Activated CD8-positive, alpha-beta memory T cell treated with anti-CD3 and anti-CD28 coated beads, Interleukin-2, amount 50 U/mL, for 48 hours (primary cell): ENCODE measurements around the gene CDHR2.
A peak's percentile ranks its signal among the peaks of the same experiment; 100 is the strongest.
"Not testable (repeated sequence)": the region's sequence is repeated elsewhere in the genome, so short reads cannot be mapped to it uniquely, and the experiment has no call there.

Source experiments
- DNase-seq: peaks from one replicate; pipeline ENCODE4 v3.0.0-alpha.2; 2020

CDHR2 gene

DNA sequence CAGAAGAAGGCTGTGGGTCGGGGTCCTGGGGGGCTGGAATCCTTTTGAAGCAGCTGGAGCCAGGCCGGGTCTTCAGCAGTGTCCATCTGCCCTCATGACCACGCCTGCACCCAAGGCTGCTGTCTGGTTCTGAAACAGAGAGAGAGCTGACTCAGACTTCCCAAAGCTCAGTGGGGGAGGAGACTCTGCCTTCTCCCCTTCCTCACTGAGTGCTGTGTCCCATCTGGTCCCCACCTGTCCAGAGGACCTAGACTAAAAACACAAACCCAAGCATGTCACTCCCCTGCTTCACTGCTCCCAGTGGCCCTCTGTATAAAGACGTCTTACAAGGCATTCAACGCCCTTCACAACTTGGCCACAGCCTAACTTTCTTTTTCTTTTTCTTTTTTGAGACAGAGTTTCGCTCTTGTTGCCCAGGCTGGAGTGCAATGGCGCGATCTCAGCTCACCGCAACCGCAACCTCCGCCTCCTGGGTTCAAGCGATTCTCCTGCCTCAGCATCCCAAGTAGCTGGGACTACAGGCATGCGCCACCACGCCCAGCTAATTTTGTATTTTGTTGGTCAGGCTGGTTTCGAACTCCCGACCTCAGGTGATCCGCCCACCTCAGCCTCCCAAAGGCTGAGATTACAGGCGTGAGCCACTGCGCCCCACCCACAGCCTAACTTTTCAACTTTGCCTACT, 50.7 kb downstream of the CDHR2 start:
- DNase-seq = not testable (repeated sequence)

DNA sequence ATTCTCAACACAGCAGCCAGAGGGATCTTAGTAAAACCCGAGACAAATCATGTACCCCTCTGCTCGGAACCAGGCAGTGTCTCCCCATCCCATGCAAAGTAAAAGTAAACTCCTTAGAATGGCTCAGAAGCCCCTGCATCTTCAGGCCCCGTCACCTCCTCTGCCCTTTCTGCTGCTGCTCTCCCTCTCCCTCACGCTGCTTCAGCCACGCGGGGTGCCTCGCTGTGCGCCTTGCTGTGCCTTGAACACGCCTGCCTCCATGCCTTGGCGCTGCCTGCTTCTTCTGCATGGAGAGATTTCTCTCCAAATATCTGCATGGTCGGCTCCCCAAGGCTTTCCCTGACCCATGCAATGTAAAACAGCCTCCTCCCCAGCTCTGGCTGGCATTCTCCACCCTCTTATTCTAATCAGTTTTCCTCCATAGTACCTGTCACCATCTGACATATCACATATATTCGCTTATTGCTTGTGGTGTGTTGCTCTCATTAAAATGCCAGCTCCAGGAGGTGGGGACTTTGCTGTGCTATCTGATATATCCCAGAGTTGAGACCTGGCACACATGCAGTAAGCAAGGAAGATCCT, 52.9 kb downstream of the CDHR2 start:
- no peak for DNase-seq

DNA sequence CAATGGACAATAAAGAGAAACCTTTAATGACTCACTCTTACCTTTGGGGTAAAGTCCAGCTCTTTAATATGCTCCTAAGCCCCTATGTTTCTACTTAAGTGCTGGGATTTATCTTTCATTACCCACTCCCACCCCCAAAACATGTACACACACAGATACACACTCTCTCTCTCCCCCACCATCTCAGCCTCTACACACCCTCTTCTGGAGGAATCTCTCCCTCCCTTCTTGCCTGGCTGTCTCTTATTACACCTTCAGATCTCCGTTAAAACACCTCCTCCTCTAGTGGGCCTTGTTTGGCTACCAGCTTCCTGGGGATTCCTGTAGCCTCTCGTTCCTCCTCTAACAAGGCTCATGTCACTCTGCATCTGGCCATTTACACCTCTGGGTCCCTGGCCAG, 53.9 kb downstream of the CDHR2 start:
- DNase-seq = no peak

DNA sequence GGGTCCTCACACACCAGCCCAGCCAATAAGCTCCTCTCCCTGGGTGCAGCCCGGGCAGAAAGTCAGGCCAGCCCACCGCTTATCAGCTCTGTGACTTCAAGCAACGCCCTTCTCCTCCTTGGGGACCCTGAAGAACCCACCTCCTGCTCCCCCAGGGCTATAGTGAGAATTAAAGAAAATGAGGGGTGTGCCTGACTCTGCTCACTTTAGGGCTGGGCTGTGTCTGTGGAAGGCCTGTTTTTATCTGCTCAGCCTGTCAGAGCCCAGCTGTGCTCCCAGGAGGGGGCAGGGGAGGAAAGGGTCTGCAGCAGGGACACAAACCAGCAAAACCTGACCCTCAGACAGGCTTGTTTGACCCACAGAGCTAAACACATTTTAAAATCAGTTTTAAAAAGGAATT, 56.9 kb downstream of the CDHR2 start:
- no peak for DNase-seq

DNA sequence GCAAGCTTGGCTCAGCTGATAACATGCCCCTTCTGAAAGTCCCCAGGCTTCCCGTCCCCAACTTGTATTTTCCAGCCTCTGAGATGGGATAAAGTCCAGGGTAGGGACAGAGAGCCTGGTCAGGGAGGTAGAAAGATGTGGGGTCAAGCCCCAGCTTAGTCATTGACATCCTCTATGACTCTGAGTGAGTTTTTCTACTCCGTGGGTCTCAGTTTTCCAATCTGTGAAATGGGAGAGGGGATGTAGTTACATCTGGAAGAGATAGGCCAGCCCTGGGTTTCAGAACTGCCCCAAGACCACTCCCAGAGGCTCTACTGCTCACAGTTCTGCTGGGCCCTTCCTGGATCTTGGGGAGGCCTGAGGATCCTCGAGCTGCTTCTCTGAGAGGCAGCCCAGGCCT, 57.7 kb downstream of the CDHR2 start:
- DNase-seq = no peak

DNA sequence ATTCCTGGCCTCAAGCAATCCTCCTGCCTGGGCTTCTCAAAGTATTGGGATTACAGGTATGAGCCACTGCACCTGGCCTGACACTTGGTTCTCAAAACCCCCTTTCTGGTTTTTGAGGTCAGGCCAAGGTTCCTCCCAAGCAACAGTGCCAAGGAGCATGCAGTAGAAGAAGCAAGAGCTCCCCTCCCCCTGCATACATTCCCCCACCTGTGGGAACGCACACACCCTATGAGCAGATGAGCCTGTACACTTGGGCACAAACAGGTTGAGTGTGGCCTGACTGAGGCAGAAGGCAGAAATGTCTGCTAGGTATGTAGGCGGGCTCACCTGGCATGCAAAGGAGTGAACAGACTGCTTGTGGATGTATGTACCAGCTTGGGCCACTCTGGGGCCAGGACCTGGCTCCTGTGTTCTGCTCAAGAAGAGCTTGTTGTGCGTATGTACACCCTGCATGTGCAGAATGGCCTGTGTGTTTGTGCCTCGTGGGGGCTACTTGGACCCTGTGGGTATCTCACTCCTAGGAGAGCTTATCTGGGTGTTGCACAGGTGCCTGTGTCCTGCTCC, 59.1 kb downstream of the CDHR2 start:
- no peak for DNase-seq

DNA sequence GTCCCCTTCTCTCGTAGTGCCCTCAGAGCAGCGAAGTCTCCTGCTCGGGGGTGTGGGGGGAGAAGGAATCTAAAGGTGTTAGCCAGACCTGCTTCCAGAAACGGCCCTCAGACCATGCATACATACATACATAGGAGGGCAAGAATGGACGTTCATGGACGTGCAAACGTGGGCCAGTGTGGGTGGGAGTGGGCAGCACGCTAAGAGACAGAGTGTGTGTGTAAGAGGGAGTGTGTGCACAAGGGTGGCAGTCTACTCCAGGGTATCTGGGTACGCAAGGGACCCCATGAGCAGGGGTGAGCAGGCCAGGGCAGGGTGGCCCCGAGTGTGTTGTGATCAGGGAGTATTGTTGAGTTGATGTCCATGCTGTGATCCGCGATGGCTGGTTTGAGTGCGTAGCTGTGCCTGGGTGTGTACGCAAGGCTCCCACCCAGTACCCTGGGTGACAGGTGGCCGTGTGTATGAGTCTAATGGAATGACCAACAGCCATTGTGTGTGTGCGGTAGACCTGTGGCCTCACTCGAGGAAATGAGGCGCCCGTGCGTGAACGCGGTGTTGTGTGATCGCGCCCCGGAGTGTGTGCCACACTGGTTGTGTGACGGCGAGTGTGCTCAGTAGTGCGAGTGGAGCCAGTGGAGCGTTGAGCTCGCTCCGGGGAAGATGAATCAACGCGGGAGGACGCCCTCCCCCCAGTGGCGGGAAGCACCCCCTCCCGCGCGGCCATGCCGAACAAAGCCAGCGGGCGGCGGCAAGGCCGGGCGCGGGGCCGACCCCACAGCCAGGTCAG, 60.0 kb downstream of the CDHR2 start:
- no peak for DNase-seq

DNA sequence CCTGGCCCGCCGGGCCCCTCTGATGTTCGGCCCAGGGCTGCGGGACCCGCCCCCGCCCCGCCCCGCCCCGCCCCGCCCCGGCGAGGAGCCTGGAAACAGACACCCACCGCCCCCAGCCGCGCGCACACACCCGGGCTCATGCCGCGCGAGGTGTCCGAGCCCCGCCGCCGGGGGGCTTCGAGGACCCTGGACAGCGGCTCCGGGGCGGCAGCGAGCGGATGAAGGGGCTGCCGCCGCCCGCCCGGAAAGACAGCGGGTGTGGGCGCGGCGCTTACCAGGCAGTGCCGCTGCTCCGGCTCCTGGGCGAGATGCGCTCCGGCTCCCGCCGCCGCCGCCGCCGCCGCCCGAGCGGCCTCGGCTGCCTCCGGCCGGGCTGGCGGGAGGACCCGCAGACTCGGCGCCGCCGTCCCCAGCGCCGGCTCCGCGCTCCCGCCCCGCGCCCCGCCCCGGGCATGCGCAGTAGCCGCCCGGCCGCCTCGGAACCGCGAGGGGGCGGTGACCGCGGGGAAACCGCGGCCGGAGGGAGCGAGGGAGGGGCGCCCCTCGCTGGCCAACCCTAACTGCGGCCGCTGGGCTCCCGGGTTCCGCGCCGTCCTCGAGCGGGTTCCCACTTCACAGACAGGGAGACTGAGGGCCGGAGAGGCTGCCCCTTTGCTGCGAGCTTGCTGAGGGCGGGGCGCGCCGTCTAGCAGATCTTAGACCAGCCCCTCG, 60.7 kb downstream of the CDHR2 start, which contains the start of gene GPRIN1:
TSS of gene GPRIN1 (minus strand) at position 433 of the 711 bp plus-strand sequence. CDS start 10,322 bp downstream, outside the sequence.
- DNase-seq = peak; percentile 86

DNA sequence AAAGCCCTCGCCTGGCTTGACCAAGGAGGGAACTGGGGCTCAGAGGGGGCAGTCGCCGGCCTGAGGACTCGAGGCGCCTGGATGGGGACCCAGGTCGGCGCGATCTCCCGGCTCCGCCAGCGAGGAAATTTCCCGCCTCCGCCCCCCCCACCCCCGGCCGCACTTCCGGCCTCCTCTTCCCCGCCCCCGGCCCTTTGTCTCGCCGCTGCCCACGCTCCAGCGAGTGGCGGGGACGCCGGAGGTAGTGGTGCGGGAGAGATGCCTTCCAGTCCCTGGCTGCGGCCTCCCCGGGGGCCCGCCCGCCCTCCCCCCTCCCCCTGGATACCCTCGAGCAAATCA, 61.3 kb downstream of the CDHR2 start:
- DNase-seq = no peak

DNA sequence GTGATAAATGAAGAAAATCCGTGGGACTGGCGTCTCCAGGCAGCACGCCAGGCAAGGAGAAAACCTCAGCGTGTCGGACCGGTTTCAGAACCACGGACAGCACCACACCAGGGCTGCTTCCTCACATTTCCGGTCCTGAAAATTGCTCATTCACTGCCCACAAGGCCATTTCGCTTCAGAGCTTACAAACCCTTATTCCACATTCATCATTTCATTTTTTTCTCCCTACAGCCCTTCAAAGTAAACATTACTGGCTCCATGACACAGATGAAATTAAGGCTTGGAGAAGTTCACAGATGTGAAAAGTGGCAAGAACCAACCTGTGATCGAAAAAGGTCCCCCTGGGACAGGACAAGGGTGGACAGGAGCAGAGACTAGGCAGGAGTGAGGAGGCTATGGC, 62.3 kb downstream of the CDHR2 start:
- peak; percentile 80 for DNase-seq

DNA sequence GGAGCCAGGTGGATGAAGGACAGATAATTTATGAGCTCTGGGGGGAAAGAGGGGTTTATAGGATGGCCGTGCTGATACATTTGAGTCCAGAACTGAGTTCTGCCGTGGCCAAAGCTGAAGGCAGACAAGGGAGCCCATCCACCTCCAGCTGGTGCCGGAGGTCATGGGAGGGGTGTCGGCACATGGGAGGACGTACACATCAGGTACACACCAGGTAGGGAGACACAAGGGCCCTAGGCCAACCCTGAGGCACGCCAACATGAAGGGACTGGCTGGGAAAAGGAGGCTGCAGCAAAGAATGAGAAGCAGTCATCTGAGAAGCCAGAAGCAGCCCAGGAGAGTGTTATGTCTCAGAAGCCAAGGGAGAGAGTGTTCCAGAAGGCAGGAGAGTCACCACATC, 62.9 kb downstream of the CDHR2 start:
- no peak for DNase-seq

DNA sequence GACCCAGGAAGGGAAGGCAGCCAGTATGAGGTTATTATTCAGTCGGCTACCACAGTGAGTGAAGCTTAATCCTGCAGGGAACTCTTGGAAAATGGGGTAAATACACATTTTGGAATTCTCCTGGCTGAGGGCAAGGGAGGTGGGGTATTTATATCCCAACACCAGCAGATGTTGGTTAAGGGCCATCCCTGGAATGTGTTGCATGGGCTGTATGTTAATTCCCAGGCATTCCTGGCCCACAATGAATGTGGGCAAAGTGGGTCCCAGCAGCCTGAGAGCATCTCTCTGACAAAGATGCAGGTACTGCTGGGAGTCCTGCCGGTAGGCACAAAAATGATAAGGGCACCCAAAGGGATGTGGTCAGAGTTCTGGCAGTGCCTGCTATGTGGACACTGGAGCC, 63.7 kb downstream of the CDHR2 start:
- DNase-seq = no peak

DNA sequence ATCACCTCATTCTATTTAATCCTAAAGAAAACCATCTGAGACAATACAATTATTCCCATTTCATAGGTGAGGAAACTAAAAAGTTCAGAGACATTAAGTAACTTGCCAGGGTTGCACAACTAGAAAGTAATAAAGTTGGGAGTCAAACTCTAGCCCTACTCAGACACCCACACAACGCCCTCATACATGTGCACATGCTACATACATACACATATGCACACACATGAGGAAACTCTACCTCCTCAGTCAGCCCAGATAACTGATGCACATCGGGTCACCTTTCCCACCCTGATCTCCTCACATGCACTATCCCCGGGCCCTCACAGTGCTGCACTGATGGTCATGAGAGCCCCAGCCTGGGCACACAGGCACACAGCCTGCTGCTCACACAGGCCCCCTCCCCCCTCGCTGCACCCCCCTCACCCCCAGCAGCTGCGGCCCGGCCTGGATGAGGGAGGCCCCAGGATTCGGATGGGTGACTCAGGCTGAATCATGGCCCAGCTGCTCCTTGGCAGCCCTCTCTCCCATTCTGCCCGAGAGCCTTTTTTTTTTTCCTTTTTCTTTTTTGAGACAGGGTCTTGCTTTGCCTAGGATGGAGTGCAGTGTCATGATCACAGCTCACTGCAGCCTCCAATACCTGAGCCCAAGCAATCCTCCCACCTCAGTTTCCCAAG, 65.8 kb downstream of the CDHR2 start:
- DNase-seq = no peak

DNA sequence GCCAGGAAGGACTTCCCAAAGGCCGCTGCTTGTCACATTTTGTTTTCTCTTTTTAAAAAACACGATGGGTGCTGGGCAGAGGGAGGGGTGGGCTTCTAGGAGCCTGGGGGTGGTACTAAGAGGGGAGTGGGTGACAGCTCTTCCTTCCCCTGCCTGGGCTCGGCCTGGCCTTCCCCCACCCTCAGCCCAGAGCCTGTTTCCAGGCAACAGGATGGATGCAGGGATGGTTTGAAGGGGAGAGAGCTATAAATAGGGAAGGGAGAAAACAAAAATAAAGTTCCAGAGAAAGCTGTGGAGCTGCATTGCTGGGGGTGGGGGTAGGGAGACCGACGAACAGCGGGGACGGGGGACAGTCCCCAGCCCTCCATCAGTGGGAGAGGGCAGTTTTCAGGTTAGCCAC, 67.4 kb downstream of the CDHR2 start:
- DNase-seq = no peak

DNA sequence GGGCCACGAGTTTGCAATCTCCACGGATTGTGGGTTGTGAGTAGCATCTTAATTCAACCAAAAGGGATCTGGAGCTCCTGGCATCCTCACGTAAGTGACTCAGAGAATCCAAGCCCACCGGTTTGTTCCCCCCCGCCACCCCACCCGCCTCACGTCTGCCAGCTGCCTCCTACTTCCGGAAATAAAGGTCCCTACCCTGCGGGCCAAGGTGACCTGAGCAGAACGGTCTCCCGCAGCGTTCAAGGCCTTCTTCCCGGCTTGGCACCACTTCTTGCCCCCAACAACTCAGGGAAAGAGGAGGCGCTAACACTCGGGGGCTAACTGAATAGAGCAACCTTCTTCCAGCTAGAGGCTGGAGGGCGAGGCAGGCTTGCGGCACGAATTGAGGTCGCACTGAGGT, 69.6 kb downstream of the CDHR2 start:
- no peak for DNase-seq

DNA sequence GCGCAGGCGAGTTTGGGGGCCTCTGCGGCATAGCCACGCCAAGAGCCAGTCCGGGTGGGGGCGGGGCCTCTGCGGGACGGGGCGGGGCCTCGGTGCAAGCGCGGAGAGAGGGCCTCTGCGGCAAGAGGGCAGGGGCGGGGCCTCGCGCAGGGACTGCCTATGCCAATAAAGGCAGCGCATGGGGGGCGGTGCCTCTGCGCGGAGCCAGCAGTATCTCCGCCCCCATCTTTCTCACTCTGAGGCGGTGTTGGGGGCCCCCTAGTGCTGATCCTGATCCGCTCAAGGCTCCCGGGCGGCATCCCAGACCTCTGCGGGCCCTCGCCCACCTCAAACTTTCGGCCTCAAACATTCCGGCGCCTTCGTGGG, 70.0 kb downstream of the CDHR2 start:
- peak; percentile 91 for DNase-seq

DNA sequence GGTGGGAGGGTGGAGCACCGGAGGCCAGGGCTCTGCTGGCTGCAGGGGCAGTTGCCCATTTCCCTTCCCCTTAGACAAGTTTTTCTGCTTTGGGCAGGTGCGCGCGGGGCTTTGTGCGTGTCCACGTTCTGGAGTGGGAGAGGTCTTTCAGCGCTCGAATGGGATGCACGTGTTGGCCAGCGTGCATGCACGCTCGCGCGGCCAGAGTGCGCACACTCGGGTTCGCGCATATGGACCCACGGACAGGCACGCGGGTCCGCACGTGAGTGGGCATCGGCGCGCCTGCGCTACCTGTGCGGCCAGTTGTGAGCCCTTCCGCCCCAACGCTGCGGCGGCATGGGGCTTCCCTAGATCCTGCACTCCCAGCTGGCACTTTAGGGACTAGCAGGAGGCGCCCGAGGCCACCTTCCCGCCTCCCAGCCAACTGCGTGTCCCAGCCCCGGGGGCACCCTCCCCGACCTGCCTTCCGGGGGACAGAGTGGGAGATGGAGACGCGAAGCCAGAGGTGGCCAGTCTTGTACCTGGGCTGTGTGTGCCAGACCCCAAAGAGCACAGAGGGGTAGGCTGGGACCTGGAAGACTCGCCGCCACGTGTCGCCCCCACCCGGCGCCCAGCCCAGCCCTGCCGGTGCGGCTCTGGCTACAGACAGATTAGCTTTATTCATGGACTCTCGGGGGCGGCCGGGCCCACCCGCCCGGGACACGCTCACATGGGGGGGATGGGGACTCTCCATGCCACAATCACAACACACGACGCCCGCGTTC, 70.6 kb downstream of the CDHR2 start:
- DNase-seq = no peak

DNA sequence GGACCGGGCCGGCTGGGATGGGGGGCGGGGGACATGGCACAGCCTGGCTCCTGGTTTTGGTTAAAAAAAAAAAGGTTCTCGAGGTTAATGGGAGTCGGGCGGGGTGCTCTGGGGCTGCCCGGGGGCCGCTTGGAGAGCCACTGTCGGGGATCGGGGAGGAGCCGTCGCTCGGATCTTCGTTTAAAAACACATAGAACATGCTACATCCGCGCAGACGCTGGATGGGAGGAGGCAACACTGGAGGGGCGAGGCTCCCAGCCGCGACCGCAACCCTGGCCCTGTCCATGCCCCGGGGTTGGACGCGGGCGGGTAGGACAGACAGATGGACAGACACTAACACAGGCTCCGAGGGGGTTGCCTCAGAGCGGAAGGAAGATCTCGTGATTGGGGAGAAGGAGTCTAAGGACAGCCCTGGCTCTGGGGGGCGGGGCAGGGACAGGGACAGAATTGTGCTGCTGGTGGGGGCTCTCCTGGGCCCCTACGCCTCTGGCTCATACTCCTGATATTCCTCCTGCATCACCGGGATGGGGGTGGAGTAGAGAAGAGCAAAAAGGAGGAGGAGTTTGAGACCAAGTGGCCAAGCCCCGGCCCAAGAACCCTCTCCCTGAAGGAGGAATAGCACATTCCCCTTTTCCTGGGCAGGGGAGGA, 71.3 kb downstream of the CDHR2 start:
- no peak for DNase-seq

DNA sequence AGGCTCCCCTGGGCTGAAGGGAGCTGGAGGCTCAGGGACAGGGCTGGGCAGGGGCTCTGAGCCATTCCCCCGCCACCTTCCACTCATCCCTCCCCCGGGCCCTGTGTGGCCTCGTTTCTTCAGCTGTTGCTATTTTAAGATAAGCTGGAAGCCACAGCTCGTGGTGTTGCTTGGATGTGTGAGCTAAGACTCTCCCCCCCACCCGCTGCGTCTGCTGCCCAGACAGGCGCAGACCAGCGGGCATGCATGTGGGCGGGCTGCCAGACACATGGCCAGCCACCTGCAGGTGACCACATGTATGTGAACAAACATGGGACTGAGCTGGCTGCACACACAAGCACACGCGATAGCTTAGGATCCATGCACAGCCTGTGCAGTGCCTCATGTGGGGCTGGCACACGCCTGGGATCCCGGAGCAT, 72.5 kb downstream of the CDHR2 start:
- DNase-seq = no peak

DNA sequence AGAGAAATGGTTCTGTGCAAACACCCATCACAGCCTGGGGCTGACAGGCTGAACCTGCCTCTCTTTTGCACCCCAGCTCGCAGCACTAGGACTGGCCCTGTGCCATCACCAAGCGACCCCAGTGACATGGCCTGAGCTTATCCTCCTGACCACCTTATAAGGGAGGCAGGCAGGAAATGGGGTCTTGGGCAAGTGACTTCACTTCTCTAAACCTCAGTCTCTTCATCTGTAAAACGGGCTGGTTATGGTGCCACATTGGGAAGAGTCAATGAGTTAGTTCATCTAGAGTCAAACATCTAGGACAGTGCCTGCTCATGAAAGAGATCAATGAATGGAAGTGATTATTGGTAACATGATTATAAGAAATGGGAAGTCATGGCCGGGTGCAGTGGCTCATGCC, 75.0 kb downstream of the CDHR2 start:
- no peak for DNase-seq

DNA sequence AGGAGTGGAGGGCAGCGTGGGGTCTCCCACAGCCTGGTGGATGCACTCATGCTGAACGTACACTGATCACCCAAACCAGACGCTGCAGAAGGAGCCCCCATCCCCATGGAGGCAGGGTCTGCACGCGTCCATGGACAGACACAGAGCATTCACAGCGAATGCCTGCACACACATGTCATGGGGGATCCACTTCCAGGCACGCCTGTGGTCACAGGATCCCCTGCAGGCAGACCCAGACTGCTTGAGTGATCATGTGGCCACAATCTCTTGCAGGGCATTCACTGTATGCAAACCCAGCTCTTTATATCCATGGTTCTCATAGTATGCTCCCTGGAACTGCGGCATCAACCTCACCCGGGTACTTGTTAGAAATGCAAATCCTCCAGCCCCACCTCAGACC, 75.8 kb downstream of the CDHR2 start:
- no peak for DNase-seq
